K562 (cell line): ENCODE results near the gene CDHR1. TPM values are rescaled to one million over a fixed set of nuclear protein-coding genes. Genes with fewer than 3 reads are reported as not detected.

ENCODE experiments used
- ATAC-seq: fragments of 200-7000 bp; cut with Tn5 transposase; 3 replicates; pipeline ENCODE4 v1.9.1; 2020; ENCODE audit warnings: moderate library complexity
- BruUV-seq: library from RNA; stranded (reverse); fragments of 400-500 nt; replicated peaks from 2 replicates; lab custom pipeline; 2021; lab: Mats Ljungman, UMichigan
- CTCF ChIA-PET: fragments of 300-600 bp; formaldehyde crosslinking; extraction: SDS; loops from one replicate; lab custom pipeline; 2021; ENCODE audit warnings: low intra/inter-chr PET ratio; lab: Yijun Ruan, JAX
- POLR2A ChIA-PET: fragments of 300-600, 350-650 bp; sonication (Branson Sonifier 250); formaldehyde crosslinking; extraction: SDS; loops from one replicate; lab custom pipeline; 2021; ENCODE audit warnings: antibody characterized with exemption, inconsistent platforms; lab: Yijun Ruan, JAX
- DNase-seq, 4 experiments: peaks; one replicate each; pipeline versions ENCODE4 v3.0.0 to v3.0.0-alpha.2; 2011 to 2018; ENCODE audit warnings: low spot score in 3 of 4, mixed read lengths in 3 of 4; ENCODE audit errors: extremely low read depth in 1 of 4
- FAIRE-seq: peaks from 2 replicates; lab custom pipeline; 2011; peaks lifted over from hg19 to GRCh38; lab: Jason Lieb, UNC
- H2AFZ ChIP-seq: 2 replicates; pipeline ENCODE4 v1.6.0; 2011; ENCODE audit warnings: low read depth, low read length, control low read depth, inconsistent platforms
- H3K27ac ChIP-seq: fragments of 200-600 bp; 3 replicates; pipeline ENCODE4 v1.8.0; 2011; ENCODE audit warnings: low read depth, mild to moderate bottlenecking, control low read depth, inconsistent platforms, low read length, moderate library complexity, mixed read lengths; ENCODE audit errors: extremely low read depth
- H3K27me3 ChIP-seq, 2 experiments: fragments of 300-600 bp in 1 of 2; 2 replicates in 1 of 2; 3 replicates in 1 of 2; pipeline versions ENCODE4 v1.6.0 to v1.8.0; 2011; ENCODE audit warnings: inconsistent platforms in 2 of 2, low read length in 2 of 2, mild to moderate bottlenecking in 1 of 2, mixed read lengths in 1 of 2, moderate library complexity in 1 of 2; ENCODE audit not compliant: control insufficient read depth in 2 of 2, insufficient read depth in 2 of 2
- H3K36me3 ChIP-seq: fragments of 300-600 bp; 3 replicates; pipeline ENCODE4 v1.8.0; 2011; ENCODE audit warnings: mild to moderate bottlenecking, low read length, inconsistent platforms; ENCODE audit not compliant: control insufficient read depth, insufficient read depth
- H3K4me1 ChIP-seq, 2 experiments: fragments of 200-600 bp in 1 of 2; replicated peaks in 1 of 2; 2 replicates in 1 of 2; 3 replicates in 1 of 2; pipeline versions ENCODE4 v1.5.1 to v1.8.0; 2011; ENCODE audit warnings: inconsistent platforms in 2 of 2, low read length in 2 of 2, mild to moderate bottlenecking in 1 of 2, mixed read lengths in 1 of 2, moderate library complexity in 1 of 2; ENCODE audit not compliant: control insufficient read depth in 2 of 2, insufficient read depth in 2 of 2
- H3K4me2 ChIP-seq: 2 replicates; pipeline ENCODE4 v1.6.1; 2011; ENCODE audit warnings: low read length, control low read depth, inconsistent platforms, mixed read lengths; ENCODE audit not compliant: insufficient read depth
- H3K4me3 ChIP-seq: fragments of 200-600 bp; sonication (generic), shearing (Covaris generic); 2 replicates; pipeline ENCODE4 v1.5.1; 2016; ENCODE audit warnings: control low read depth, inconsistent platforms
- H3K79me2 ChIP-seq: fragments of 200-600 bp; 3 replicates; pipeline ENCODE4 v1.8.0; 2011; ENCODE audit warnings: low read length, inconsistent platforms; ENCODE audit not compliant: control insufficient read depth, insufficient read depth
- H3K9ac ChIP-seq, 2 experiments: 2 replicates each; pipeline versions ENCODE4 v1.6.0 to v1.6.1; 2011; ENCODE audit warnings: low read depth in 2 of 2, low read length in 2 of 2, control low read depth in 1 of 2, inconsistent platforms in 1 of 2, mild to moderate bottlenecking in 1 of 2, mixed read lengths in 1 of 2; ENCODE audit not compliant: insufficient read depth in 1 of 2
- H3K9me1 ChIP-seq: one replicate; pipeline ENCODE4 v1.6.0; 2011; ENCODE audit warnings: inconsistent platforms, mild to moderate bottlenecking, low read length, moderate library complexity; ENCODE audit not compliant: control insufficient read depth, insufficient read depth
- H3K9me3 ChIP-seq: replicated peaks from 2 replicates; pipeline ENCODE4 v1.5.1; 2011; ENCODE audit warnings: low read depth, low read length, inconsistent platforms; ENCODE audit not compliant: control insufficient read depth, insufficient read depth
- H4K20me1 ChIP-seq: replicated peaks from 2 replicates; pipeline ENCODE4 v1.6.1; 2011; ENCODE audit warnings: low read length, inconsistent platforms, mixed read lengths; ENCODE audit not compliant: control insufficient read depth, insufficient read depth
- BCOR ChIP-seq: fragments of 450-650 bp; IDR thresholded peaks from 2 replicates; pipeline ENCODE4 v1.6.1; 2016
- CHD4 ChIP-seq: fragments of 200-600 bp; sonication (generic); IDR thresholded peaks from 3 replicates; pipeline ENCODE4 v1.6.1; 2012; ENCODE audit warnings: low read depth, mild to moderate bottlenecking, mixed read lengths, low read length, inconsistent platforms; ENCODE audit not compliant: insufficient read depth, insufficient replicate concordance, poor library complexity, severe bottlenecking
- DACH1 ChIP-seq: fragments of 450-650 bp; IDR thresholded peaks from 2 replicates; pipeline ENCODE4 v1.6.1; 2018; ENCODE audit not compliant: partially characterized antibody
- HDAC1 ChIP-seq, 2 experiments: fragments of 450-650 bp; IDR thresholded peaks; 2 replicates each; pipeline ENCODE4 v1.6.1; 2016 to 2017; ENCODE audit warnings: inconsistent platforms in 1 of 2, mild to moderate bottlenecking in 1 of 2, moderate library complexity in 1 of 2
- HNRNPK ChIP-seq: fragments of 200-400 bp; formaldehyde crosslinking; IDR thresholded peaks from one replicate; pipeline ENCODE4 v1.6.1; 2018; ENCODE audit warnings: mild to moderate bottlenecking, low read depth, low read length; ENCODE audit not compliant: poor library complexity, severe bottlenecking
- SMARCA5 ChIP-seq: fragments of 450-650 bp; IDR thresholded peaks from 2 replicates; pipeline ENCODE4 v1.6.1; 2016
- ZC3H4 ChIP-seq: sonication (generic); formaldehyde crosslinking; IDR thresholded peaks from 2 replicates; pipeline ENCODE4 v1.9.0; 2021; ENCODE audit warnings: missing genetic modification reagents, borderline replicate concordance
- ZNF124 ChIP-seq: sonication (generic); formaldehyde crosslinking; IDR thresholded peaks from 2 replicates; pipeline ENCODE4 v1.8.1; 2022; ENCODE audit warnings: missing genetic modification reagents
- WGBS: fragments of 100-300 bp; shearing (Covaris generic); methylation state at CpG from one replicate; pipeline ENCODE4 v1.1.6; 2016; ENCODE audit warnings: low coverage, mixed read lengths; ENCODE audit not compliant: insufficient coverage; ENCODE audit errors: missing lambda C conversion rate; 5-methylcytosine and 5-hydroxymethylcytosine counted together
- in situ Hi-C: fragments of 300-500 bp; cut with MboI; formaldehyde crosslinking; loops from 4 replicates; pipeline ENCODE4 v1.15.0; 2018; ENCODE audit warnings: inconsistent platforms, mixed read lengths
- intact Hi-C: fragments of 100-400 bp; cut with micrococcal nuclease; formaldehyde crosslinking; loops from 2 replicates; pipeline ENCODE4 v1.14.2; 2022
- polyA plus RNA-seq, 8 experiments: library from polyadenylated mRNA; depleted of rRNA in 4 of 8; stranded (reverse) in 5 of 8; unstranded in 3 of 8; fragments of >200 nt; fragmentation: Nextera tagmentation in 2 of 8; fragmentation: Illumina TruSeq in 1 of 8; extraction: Ambion mirVana in 2 of 8; extraction: Trizol in 1 of 8; gene quantifications; 2 replicates each; pipeline versions ENCODE4 v1.2.1 to v1.2.3, GENCODE V29; 2011 to 2014; ENCODE audit warnings: inconsistent platforms in 1 of 8, missing spikeins in 1 of 8
- total RNA-seq, 7 experiments: library from RNA; depleted of rRNA in 6 of 7; stranded (reverse); fragments of >200 nt in 6 of 7; fragmentation: Illumina TruSeq in 2 of 7; extraction: Trizol in 2 of 7; gene quantifications; 2 replicates each; pipeline versions ENCODE4 v1.2.1 to v1.2.3, GENCODE V29; 2011 to 2021; ENCODE audit warnings: low replicate concordance in 1 of 7
- TF ChIP-seq, protein P1 (sequence below): fragments of 450-650 bp; IDR thresholded peaks from 2 replicates; pipeline ENCODE4 v1.6.1; 2017; ENCODE audit warnings: antibody characterized with exemption
- TF ChIP-seq, protein P2 (sequence below): fragments of 450-650 bp; IDR thresholded peaks from 2 replicates; pipeline ENCODE4 v1.6.1; 2016; ENCODE audit warnings: mild to moderate bottlenecking, moderate library complexity

CDHR1 gene
- total and polyA plus RNA-seq, 9 of the 15 experiments (the other 6 are each of a cell fraction or from before 2014, with no cell fraction given) = 0.03 to 0.99 (median 0.20) TPM

DNA sequence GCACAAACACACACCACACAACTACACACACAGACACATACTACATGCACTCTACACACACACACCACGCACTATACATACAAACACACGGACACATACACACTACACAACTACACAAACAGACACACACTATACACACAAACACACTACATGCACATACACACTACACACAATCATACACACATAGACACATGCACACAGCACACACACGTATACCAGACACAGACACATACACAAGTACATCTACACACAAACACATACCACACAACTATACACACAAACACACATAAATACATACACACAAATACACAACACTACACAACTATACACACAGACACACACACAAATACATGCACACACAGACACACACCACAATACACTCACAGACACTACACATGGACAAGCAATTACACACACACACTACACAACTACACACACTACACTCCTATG lies 16.2 kb upstream of the CDHR1 start:
- DNase-seq (no peak), FAIRE-seq (peak; percentile 86), ATAC-seq (no peak)
- no TSS peak for BruUV-seq
- Histone ChIP-seq H3K4me1 (no peaks in the 10 kb centered on the region; a peak in 1 of 5 replicates), H3K9ac (no peak overlapping the region), H3K79me2 (no peaks in the 10 kb centered on the region), H3K36me3 (no peaks in the 10 kb centered on the region), H3K9me1 (no peaks in the 10 kb centered on the region), H3K4me3 (no peak overlapping the region), H2AFZ (no peak overlapping the region), H3K27ac (no peak overlapping the region), H3K9me3 (no peaks in the 10 kb centered on the region), H3K27me3 (peaks cover 20 to 27% of the 10 kb centered on the region in 2 experiments; a peak in 4 of 5 replicates), H4K20me1 (no peaks in the 10 kb centered on the region; the same call in 1 of the 2 replicates), H3K4me2 (no peak overlapping the region)
- ChIA-PET POLR2A (no interaction called here), CTCF (no interaction called here)
- intact Hi-C loops = no loop called here
- in situ Hi-C loops = no loop called here
- 0% methylated on average over 3 of the region's 3 CpGs for WGBS
- TF ChIP-seq ZNF124 (CRISPR knock-in tag) (no peak), CHD4 (peak; percentile 12), HNRNPK (no peak), SMARCA5 (peak; percentile 58; the same call in 1 of the 2 replicates), HDAC1 (IDR thresholded peaks at IDR 0.05) (peak in 1 of 2 experiments; percentile 61; a peak in 2 of 4 replicates), BCOR (peak; percentile 59; the same call in 1 of the 2 replicates), DACH1 (no peak), ZC3H4 (CRISPR knock-in tag) (no peak)
- TF ChIP-seq, protein P1, sequence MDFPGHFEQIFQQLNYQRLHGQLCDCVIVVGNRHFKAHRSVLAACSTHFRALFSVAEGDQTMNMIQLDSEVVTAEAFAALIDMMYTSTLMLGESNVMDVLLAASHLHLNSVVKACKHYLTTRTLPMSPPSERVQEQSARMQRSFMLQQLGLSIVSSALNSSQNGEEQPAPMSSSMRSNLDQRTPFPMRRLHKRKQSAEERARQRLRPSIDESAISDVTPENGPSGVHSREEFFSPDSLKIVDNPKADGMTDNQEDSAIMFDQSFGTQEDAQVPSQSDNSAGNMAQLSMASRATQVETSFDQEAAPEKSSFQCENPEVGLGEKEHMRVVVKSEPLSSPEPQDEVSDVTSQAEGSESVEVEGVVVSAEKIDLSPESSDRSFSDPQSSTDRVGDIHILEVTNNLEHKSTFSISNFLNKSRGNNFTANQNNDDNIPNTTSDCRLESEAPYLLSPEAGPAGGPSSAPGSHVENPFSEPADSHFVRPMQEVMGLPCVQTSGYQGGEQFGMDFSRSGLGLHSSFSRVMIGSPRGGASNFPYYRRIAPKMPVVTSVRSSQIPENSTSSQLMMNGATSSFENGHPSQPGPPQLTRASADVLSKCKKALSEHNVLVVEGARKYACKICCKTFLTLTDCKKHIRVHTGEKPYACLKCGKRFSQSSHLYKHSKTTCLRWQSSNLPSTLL = peak; percentile 46; the same call in 1 of the 2 replicates
- TF ChIP-seq, protein P2, sequence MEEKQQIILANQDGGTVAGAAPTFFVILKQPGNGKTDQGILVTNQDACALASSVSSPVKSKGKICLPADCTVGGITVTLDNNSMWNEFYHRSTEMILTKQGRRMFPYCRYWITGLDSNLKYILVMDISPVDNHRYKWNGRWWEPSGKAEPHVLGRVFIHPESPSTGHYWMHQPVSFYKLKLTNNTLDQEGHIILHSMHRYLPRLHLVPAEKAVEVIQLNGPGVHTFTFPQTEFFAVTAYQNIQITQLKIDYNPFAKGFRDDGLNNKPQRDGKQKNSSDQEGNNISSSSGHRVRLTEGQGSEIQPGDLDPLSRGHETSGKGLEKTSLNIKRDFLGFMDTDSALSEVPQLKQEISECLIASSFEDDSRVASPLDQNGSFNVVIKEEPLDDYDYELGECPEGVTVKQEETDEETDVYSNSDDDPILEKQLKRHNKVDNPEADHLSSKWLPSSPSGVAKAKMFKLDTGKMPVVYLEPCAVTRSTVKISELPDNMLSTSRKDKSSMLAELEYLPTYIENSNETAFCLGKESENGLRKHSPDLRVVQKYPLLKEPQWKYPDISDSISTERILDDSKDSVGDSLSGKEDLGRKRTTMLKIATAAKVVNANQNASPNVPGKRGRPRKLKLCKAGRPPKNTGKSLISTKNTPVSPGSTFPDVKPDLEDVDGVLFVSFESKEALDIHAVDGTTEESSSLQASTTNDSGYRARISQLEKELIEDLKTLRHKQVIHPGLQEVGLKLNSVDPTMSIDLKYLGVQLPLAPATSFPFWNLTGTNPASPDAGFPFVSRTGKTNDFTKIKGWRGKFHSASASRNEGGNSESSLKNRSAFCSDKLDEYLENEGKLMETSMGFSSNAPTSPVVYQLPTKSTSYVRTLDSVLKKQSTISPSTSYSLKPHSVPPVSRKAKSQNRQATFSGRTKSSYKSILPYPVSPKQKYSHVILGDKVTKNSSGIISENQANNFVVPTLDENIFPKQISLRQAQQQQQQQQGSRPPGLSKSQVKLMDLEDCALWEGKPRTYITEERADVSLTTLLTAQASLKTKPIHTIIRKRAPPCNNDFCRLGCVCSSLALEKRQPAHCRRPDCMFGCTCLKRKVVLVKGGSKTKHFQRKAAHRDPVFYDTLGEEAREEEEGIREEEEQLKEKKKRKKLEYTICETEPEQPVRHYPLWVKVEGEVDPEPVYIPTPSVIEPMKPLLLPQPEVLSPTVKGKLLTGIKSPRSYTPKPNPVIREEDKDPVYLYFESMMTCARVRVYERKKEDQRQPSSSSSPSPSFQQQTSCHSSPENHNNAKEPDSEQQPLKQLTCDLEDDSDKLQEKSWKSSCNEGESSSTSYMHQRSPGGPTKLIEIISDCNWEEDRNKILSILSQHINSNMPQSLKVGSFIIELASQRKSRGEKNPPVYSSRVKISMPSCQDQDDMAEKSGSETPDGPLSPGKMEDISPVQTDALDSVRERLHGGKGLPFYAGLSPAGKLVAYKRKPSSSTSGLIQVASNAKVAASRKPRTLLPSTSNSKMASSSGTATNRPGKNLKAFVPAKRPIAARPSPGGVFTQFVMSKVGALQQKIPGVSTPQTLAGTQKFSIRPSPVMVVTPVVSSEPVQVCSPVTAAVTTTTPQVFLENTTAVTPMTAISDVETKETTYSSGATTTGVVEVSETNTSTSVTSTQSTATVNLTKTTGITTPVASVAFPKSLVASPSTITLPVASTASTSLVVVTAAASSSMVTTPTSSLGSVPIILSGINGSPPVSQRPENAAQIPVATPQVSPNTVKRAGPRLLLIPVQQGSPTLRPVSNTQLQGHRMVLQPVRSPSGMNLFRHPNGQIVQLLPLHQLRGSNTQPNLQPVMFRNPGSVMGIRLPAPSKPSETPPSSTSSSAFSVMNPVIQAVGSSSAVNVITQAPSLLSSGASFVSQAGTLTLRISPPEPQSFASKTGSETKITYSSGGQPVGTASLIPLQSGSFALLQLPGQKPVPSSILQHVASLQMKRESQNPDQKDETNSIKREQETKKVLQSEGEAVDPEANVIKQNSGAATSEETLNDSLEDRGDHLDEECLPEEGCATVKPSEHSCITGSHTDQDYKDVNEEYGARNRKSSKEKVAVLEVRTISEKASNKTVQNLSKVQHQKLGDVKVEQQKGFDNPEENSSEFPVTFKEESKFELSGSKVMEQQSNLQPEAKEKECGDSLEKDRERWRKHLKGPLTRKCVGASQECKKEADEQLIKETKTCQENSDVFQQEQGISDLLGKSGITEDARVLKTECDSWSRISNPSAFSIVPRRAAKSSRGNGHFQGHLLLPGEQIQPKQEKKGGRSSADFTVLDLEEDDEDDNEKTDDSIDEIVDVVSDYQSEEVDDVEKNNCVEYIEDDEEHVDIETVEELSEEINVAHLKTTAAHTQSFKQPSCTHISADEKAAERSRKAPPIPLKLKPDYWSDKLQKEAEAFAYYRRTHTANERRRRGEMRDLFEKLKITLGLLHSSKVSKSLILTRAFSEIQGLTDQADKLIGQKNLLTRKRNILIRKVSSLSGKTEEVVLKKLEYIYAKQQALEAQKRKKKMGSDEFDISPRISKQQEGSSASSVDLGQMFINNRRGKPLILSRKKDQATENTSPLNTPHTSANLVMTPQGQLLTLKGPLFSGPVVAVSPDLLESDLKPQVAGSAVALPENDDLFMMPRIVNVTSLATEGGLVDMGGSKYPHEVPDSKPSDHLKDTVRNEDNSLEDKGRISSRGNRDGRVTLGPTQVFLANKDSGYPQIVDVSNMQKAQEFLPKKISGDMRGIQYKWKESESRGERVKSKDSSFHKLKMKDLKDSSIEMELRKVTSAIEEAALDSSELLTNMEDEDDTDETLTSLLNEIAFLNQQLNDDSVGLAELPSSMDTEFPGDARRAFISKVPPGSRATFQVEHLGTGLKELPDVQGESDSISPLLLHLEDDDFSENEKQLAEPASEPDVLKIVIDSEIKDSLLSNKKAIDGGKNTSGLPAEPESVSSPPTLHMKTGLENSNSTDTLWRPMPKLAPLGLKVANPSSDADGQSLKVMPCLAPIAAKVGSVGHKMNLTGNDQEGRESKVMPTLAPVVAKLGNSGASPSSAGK = no peak
